ENCODE measurements around the gene FLNB. TPM values are rescaled to one million over a fixed set of nuclear protein-coding genes. Genes with fewer than 3 reads are reported as not detected.

FLNB gene
- total RNA-seq, 2 experiments from 2014 or later = 39.7 to 42.1 TPM

DNA sequence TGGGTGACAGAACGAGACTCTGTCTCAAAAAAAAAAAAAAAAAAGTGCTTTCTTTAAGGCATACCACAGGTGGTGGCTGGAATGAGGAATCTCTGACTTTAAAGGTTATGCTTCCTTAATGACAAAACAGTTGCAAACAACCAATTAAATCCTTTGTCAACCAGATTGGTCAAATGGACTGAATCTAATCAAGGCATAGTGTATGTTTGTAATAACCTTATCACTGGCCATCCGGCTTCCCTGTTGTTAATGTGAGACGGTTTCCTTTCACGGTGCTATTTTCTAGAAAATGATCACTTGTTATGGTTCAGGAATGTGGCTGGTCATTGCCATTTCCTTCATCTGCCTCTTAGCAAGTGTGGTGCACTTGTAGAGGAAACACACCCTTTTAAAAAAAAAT, 75.9 kb downstream of the FLNB start:
- ATAC-seq (ENCODE audit: poor library complexity) = no peak
- TF ChIP-seq, protein P1, sequence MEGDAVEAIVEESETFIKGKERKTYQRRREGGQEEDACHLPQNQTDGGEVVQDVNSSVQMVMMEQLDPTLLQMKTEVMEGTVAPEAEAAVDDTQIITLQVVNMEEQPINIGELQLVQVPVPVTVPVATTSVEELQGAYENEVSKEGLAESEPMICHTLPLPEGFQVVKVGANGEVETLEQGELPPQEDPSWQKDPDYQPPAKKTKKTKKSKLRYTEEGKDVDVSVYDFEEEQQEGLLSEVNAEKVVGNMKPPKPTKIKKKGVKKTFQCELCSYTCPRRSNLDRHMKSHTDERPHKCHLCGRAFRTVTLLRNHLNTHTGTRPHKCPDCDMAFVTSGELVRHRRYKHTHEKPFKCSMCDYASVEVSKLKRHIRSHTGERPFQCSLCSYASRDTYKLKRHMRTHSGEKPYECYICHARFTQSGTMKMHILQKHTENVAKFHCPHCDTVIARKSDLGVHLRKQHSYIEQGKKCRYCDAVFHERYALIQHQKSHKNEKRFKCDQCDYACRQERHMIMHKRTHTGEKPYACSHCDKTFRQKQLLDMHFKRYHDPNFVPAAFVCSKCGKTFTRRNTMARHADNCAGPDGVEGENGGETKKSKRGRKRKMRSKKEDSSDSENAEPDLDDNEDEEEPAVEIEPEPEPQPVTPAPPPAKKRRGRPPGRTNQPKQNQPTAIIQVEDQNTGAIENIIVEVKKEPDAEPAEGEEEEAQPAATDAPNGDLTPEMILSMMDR (IDR thresholded peaks at IDR 0.05) = no peak
- no peaks in the 10 kb centered on the region for H3K27me3 Mint-ChIP-seq
- peak overlapping the region; percentile 17 for H3K4me3 Mint-ChIP-seq
- H3K27me3 ChIP-seq (ENCODE audit: control insufficient read depth in 1 of 2, insufficient read depth in 2 of 2, low read length in 2 of 2) = no peaks in the 10 kb centered on the region
- H3K9me3 ChIP-seq (ENCODE audit: control insufficient read depth in 1 of 2, insufficient read depth in 1 of 2, low read length in 2 of 2) = no peaks in the 10 kb centered on the region
- H3K36me3 ChIP-seq (ENCODE audit: insufficient read depth, low read length) = peaks cover 19% of the 10 kb centered on the region
- peaks cover 32% of the 10 kb centered on the region for H3K4me1 ChIP-seq (ENCODE audit: insufficient read depth, low read length)
- no peak overlapping the region for H3K4me3 ChIP-seq (ENCODE audit: low read length)
- DNase-seq = no peak
- POLR2A ChIA-PET = no interaction called here
- intact Hi-C loops (cut with DNase I, micrococcal nuclease) = no loop called here
- H3K27ac Mint-ChIP-seq = peak overlapping the region; percentile 85
- CTCF ChIA-PET = no interaction called here
- H3K27ac ChIP-seq (ENCODE audit: low read depth in 1 of 2, low read length in 2 of 2) = no peak overlapping the region
- peaks cover 62% of the 10 kb centered on the region for H3K4me1 Mint-ChIP-seq (ENCODE audit: low read depth)
- peaks cover 38% of the 10 kb centered on the region for H3K36me3 Mint-ChIP-seq (ENCODE audit: low read depth)
- H3K9me3 Mint-ChIP-seq = no peaks in the 10 kb centered on the region

DNA sequence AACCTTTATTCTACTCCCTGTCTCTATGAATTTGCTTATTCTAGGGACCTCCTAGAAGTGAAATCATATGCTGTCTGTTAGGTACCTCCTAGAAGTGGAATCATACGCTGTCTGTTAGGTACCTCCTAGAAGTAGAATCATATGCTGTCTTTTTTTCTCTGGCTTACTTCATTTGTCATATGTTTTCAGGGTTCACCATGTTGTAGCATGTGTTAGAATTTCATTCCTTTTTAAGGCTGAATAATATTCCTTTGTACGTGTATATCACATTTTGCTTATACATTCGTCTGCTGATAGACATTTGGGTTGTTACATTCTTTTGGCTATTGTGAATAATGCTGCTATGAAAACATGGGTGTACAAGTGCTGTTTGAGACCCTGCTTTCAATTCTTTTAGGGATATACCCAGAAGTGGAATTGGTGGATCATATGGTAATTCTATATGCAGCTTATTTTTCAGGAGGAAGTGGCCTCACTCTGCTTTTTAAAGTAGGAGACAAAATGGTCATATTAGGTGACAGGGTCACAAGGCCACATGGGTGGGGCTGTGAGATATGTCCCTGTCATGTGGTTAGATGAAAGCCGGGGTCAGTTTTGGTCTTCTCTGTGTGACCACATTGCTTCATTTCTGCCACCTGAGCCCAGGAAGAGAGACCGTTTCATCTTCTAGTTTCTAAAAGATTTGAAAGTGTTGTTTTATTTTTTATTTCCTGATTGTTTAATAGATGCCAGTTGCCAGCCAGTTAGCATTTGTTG, 76.7 kb downstream of the FLNB start:
- Mint-ChIP-seq H3K36me3 (ENCODE audit: low read depth) (peaks cover 31% of the 10 kb centered on the region), H3K27ac (peak overlapping the region; percentile 85), H3K4me1 (ENCODE audit: low read depth) (peaks cover 57% of the 10 kb centered on the region), H3K9me3 (no peaks in the 10 kb centered on the region), H3K27me3 (no peaks in the 10 kb centered on the region), H3K4me3 (peak overlapping the region; percentile 2)
- POLR2A ChIA-PET = no interaction called here
- no peaks in the 10 kb centered on the region for H3K27me3 ChIP-seq (ENCODE audit: control insufficient read depth in 1 of 2, insufficient read depth in 2 of 2, low read length in 2 of 2)
- intact Hi-C loops (cut with DNase I, micrococcal nuclease) = no loop called here
- peaks cover 14% of the 10 kb centered on the region for H3K36me3 ChIP-seq (ENCODE audit: insufficient read depth, low read length)
- CTCF ChIA-PET = no interaction called here
- no peak overlapping the region for H3K27ac ChIP-seq (ENCODE audit: low read depth in 1 of 2, low read length in 2 of 2)
- no peaks in the 10 kb centered on the region for H3K9me3 ChIP-seq (ENCODE audit: control insufficient read depth in 1 of 2, insufficient read depth in 1 of 2, low read length in 2 of 2)
- DNase-seq = no peak
- TF ChIP-seq, protein P1 (IDR thresholded peaks at IDR 0.05) = no peak
- H3K4me1 ChIP-seq (ENCODE audit: insufficient read depth, low read length) = peaks cover 32% of the 10 kb centered on the region
- H3K4me3 ChIP-seq (ENCODE audit: low read length) = no peak overlapping the region
- no peak for ATAC-seq (ENCODE audit: poor library complexity)

DNA sequence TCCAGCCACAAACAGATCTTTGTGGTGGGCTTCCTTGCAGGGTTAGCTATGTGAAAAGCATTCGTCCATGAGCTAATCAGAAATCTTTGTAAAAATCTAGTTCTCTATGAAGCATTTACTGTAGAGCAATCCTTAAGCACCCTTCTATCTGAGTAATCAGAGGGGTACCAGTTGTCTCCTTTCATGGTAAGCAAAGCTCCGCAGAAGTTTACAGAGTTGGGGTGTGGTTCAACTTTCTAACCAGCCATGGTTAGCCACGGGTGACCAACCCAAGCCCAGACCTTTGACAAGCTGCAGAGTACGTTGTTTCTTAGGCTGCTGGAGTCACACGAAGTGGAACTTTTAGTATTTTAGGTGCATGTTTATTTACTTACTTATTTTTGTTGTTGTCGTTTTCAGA, 77.4 kb downstream of the FLNB start:
- ATAC-seq (ENCODE audit: poor library complexity) (no peak), DNase-seq (no peak)
- ChIA-PET CTCF (no interaction called here), POLR2A (interaction anchor here (1.4 kb wide), 1 partner anchor 52 kb away, joined by 3 read pairs; no protein-coding TSS in a partner anchor)
- H3K4me3 Mint-ChIP-seq = peak overlapping the region; percentile 2
- no peak overlapping the region for H3K4me3 ChIP-seq (ENCODE audit: low read length)
- H3K27me3 ChIP-seq (ENCODE audit: control insufficient read depth in 1 of 2, insufficient read depth in 2 of 2, low read length in 2 of 2) = no peaks in the 10 kb centered on the region
- TF ChIP-seq, protein P1 (IDR thresholded peaks at IDR 0.05) = no peak
- intact Hi-C loops (cut with DNase I, micrococcal nuclease) = no loop called here
- no peaks in the 10 kb centered on the region for H3K9me3 Mint-ChIP-seq
- H3K4me1 Mint-ChIP-seq (ENCODE audit: low read depth) = peaks cover 54% of the 10 kb centered on the region
- peaks cover 32% of the 10 kb centered on the region for H3K4me1 ChIP-seq (ENCODE audit: insufficient read depth, low read length)
- peaks cover 10% of the 10 kb centered on the region for H3K36me3 ChIP-seq (ENCODE audit: insufficient read depth, low read length)
- H3K36me3 Mint-ChIP-seq (ENCODE audit: low read depth) = peaks cover 28% of the 10 kb centered on the region
- no peaks in the 10 kb centered on the region for H3K27me3 Mint-ChIP-seq
- no peak overlapping the region for H3K27ac ChIP-seq (ENCODE audit: low read depth in 1 of 2, low read length in 2 of 2)
- H3K9me3 ChIP-seq (ENCODE audit: control insufficient read depth in 1 of 2, insufficient read depth in 1 of 2, low read length in 2 of 2) = no peaks in the 10 kb centered on the region
- H3K27ac Mint-ChIP-seq = peak overlapping the region; percentile 85
